Measurements from ENCODE around the gene TNFRSF8.

The TNFRSF8 gene

DNA sequence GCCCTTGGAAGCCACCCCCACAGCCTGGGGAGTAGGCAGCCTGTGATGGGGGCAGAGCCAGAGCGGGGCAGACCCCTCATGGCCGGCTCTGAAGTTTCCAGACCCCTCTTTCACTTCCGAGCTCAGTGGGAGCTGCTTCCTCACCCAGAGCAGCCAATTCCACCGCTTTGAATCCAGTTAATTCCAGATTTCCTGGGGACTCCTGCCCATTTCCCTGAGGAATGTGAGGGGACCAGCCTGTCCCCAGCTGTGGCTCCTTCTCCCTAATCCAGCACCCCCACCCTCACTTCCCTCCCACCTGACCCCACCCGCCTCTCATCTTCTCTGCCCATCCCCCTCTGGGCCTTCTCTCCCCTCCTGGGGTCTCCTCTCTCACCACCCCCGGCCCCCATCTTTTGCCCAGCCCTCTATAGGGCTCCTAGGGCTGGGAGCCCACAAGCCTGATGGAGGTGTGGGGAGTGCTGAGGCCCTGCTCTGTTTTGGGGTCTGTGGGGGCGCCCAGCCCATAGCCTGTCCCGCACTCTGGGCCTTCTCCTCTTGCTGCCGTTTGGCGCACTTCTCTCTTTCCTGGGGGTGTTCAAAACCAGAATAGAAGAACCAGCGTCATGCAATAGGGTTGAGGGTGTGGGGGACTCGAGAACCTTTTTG, 77.5 kb downstream of the TNFRSF8 start:
- no peak overlapping the region for H3K4me3 ChIP-seq (ENCODE audit: low read depth, low read length)

DNA sequence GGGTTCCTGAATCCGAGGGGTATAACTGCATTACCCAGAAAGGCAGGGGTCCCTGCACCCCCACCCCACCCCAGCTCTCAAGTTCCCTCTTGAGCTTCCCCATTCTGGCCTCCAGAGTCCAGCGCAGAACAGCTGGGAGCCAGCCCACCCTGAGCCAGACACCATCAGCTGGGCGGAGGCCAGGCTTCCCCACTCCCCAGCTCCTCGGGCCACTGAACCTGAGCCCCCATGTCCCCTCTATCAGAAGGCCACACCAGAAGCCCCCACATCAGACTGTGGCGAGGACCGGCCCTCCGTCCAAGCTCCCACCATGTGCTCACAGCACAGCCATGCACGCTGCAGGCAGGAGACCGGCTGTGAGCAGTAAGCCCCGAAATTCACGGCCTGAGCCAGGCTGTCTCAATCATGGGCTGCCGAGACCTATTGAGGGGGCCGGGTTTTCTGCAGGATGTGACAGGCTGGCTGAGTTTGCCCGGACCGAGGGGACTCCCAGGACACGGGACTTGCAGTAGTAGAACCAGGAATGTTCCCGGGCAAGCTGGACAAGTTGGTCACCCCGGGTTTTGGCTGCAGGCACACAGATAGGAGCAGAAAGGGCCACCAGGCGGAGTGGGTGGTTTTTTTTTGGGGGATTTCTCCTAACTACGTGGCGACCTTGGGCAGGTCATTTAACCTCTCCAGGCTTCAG, 78.2 kb downstream of the TNFRSF8 start:
- no peak overlapping the region for H3K4me3 ChIP-seq (ENCODE audit: low read depth, low read length)

GRCh38 chr1:12142141-12142823, 79.2 kb downstream of the TNFRSF8 start:
- H3K4me3 ChIP-seq (ENCODE audit: low read depth, low read length), result no peak overlapping the region

- no peak overlapping the region for H3K4me3 ChIP-seq (ENCODE audit: low read depth, low read length)
Measured at GRCh38 chr1:12142891-12143630, 80.0 kb downstream of the TNFRSF8 start.

- no peak overlapping the region for H3K4me3 ChIP-seq (ENCODE audit: low read depth, low read length)
Measured at GRCh38 chr1:12143631-12144155, 80.6 kb downstream of the TNFRSF8 start.

GRCh38 chr1:12144236-12144635, 81.1 kb downstream of the TNFRSF8 start:
- no peak overlapping the region for H3K4me3 ChIP-seq (ENCODE audit: low read depth, low read length)

GRCh38 chr1:12144969-12145368, 81.9 kb downstream of the TNFRSF8 start:
- H3K4me3 ChIP-seq (ENCODE audit: low read depth, low read length), result no peak overlapping the region

DNA sequence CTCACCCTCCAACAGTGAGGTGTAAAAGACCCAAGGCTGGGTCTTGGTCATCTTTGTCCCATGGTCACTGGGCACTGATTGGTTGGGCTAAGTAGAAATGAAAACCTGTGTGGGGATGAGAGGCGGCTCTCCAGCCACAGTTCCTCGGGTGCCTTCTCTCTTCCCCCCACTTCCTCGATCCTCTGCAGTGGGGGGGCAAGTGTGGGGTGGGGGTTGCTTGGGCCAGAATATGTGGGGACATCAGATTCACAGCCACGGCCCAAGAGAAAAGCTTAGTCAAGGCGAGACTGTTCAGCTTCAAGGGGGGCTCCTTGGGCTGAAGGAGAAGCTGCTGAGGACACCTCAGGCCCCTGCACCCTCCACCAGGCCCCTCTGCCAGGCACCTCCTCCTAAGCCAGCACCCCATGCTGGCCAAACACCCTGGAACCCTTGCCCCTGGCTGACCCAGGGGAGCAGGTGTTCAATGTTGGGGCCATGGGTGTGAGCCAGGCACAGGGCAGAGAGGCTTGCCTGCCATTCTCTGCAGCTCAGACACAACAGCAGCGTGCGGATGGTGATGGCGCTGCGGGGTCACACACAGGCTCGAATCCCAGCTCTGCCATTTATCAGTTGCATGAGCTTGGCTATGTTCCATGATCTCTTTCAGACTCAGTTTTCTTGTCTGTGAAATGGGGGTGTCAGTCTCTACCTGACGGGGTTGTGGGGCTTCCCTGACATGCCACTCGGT, 82.7 kb downstream of the TNFRSF8 start:
- no peak overlapping the region for H3K4me3 ChIP-seq (ENCODE audit: low read depth, low read length)

- H3K4me3 ChIP-seq (ENCODE audit: low read depth, low read length), result no peak overlapping the region
Measured at GRCh38 chr1:12146343-12147112, 83.4 kb downstream of the TNFRSF8 start.

GRCh38 chr1:12147201-12147701, 84.1 kb downstream of the TNFRSF8 start:
- H3K4me3 ChIP-seq (ENCODE audit: low read depth, low read length), result no peak overlapping the region

DNA sequence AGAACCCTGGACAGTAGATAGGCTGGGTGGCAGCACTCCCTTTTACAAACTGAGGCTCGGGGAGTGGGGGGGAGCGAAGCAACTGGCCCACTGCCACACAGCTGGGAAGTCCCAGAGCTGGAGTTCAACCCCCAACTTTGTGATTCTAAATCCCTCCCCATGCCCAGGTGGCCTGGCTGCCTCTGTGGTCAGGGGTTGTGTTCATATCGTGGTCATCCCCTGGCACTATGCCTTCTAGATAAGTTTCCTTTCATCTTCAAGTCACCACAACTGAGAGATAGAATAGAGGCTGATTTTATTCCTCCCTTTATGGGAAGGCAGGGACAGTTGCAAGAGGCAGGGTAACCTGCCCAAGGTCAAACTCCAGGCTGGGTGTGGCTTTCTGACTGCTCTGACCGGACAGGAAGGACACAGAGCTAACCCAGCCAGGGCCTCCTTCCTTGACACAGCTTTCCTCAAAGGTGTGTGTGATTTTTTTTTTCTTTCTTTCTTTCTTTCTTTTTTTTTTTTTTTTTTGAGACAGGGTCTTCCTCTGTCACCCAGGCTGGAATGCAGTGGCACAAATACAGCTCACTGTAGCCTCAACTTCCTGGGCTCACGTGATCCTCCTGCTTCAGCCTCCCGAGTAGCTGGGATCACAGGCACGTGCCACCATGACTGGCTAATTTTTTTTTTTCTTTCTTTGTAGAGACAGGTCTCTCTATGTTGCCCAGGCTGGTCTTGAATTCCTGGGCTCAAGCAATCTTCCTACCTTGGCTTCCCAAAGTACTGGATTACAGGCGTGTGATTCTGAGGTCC, 85.3 kb downstream of the TNFRSF8 start:
- H3K4me3 ChIP-seq (ENCODE audit: low read depth, low read length), result no peak overlapping the region

DNA sequence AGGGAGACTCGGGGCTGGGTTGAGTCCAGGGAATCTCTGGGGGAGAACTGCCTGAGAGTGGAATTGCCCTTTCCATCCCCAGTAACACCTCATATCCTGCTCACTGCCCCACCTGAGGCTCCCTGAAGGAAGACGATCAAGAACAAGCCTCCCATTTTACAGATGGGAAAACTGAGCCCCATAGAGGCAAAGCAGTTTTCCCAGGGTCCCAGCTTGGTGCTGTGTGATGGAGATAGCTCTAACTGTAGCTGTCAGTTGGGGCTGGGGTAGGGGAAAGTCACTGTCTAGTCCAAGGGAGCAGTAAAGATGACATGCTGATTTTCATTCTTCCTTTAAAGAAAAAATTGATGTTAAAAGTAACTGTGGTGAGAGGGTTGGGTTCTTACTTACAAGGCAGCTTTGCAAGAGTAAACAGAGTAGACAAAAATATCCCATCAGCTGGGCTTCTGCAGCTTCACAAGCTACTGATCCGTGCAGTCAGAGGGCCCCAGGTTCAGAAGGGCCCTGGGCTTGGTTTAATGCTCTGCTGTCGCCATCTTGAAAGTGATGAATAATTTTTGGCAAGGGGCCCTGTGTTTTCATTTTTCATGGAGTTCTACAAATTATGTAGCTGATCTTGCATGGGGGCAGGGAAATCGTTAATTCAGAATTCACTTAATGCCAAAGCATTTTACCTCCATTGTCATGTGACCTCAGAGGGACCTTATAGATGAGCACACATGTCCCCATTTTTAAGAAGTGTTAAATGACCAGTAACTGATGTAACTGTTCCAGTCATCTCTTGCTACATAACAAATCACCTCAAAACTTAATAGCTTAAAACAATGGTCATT, 86.1 kb downstream of the TNFRSF8 start:
- no peak overlapping the region for H3K4me3 ChIP-seq (ENCODE audit: low read depth, low read length)

DNA sequence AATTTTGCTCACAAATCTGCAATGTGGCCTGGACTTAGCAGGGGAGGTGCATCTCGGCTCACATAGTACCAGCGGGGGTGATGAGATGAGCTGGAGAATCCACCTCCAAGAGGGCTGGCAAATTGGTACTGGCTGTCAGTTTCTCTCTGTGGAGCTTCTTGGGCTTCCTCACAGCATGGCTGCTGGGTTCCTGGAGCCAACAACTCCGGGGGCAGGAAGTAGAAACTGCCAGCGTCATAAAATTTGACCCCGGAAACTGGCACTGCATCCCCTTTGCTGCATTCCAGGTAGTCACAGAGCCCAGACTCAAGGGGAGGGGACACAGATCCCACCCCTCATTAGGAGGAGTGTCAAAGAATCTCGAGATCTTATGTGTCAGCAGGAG, 86.7 kb downstream of the TNFRSF8 start:
- H3K4me3 ChIP-seq (ENCODE audit: low read depth, low read length), result no peak overlapping the region

- no peak overlapping the region for H3K4me3 ChIP-seq (ENCODE audit: low read depth, low read length)
Measured at GRCh38 chr1:12150456-12151200, 87.5 kb downstream of the TNFRSF8 start.

- no peak overlapping the region for H3K4me3 ChIP-seq (ENCODE audit: low read depth, low read length)
Measured at GRCh38 chr1:12151465-12151864, 88.4 kb downstream of the TNFRSF8 start.

DNA sequence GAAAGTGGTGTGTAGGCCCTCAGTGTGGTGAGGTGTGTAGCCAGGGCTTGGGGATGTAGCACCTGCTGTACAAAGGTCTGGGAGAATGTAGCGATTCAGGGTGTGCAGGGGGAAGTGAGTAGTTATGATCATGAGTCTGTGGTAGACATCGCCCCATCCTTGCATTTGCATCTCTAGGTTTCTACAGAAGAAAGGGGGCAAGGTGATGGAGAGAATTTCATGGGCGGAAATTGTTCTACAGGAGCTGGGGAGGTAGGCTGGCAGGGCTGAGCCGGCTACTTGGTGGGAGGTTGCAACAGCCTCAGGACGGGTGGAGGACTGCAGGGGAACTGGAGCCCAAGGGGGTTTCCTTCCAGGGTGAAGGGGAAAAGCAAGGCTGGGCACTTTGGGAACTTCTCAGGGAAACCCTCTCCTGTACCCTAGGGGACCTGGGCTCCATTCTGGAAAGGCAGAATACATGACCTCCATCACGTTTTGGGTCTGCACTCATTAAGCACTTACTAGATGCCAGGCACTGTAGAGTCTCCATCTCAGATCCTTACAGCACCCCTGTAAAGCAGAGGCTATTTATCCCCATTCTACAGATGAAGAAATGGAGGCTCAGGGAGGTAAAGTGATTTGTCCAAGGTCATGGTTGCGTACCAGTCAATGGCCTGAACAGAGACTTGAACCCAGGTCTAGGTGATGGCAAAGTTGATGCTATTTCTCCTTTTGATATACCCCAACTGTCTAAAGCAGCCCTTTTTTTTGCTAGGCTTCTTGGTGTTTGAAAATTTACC, 89.2 kb downstream of the TNFRSF8 start:
- no peak overlapping the region for H3K4me3 ChIP-seq (ENCODE audit: low read depth, low read length)
